Neural cell (in vitro differentiated cells): ENCODE data around the gene PDE4D. TPM values are rescaled to one million over a fixed set of nuclear protein-coding genes. Genes with fewer than 3 reads are reported as not detected.

Experiments used
- H2AFZ ChIP-seq: fragments of 200-600, 300-800 bp; sonication (generic), shearing (Covaris generic); 2 replicates; pipeline ENCODE4 v1.6.0; 2014; ENCODE audit warnings: low read depth, mild to moderate bottlenecking, antibody characterized with exemption, low read length, moderate library complexity
- H3F3A ChIP-seq: fragments of 200-600 bp; shearing (Covaris generic); 2 replicates; pipeline ENCODE4 v1.6.1; 2016; ENCODE audit warnings: mild to moderate bottlenecking, moderate library complexity, mixed read lengths, antibody characterized with exemption, low read length; ENCODE audit not compliant: insufficient read depth, poor library complexity, severe bottlenecking
- H3K27ac ChIP-seq: fragments of 200-600, 300-800 bp; sonication (generic), shearing (Covaris generic); 2 replicates; pipeline ENCODE4 v1.5.1; 2014; ENCODE audit warnings: mild to moderate bottlenecking, low read length, moderate library complexity
- H3K27me3 ChIP-seq: fragments of 300-800, 200-600 bp; sonication (generic), shearing (Covaris generic); 2 replicates; pipeline ENCODE4 v1.6.0; 2014; ENCODE audit warnings: mild to moderate bottlenecking, low read depth, low read length, moderate library complexity; ENCODE audit not compliant: insufficient read depth
- H3K36me3 ChIP-seq: fragments of 300-800, 200-600 bp; sonication (generic), shearing (Covaris generic); 2 replicates; pipeline ENCODE4 v1.5.1; 2014; ENCODE audit warnings: mild to moderate bottlenecking, antibody characterized with exemption, low read length, moderate library complexity; ENCODE audit not compliant: insufficient read depth
- H3K4me2 ChIP-seq: fragments of 300-800, 200-600 bp; sonication (generic), shearing (Covaris generic); 2 replicates; pipeline ENCODE4 v1.6.0; 2014; ENCODE audit warnings: mild to moderate bottlenecking, low read length
- H3K4me3 ChIP-seq: fragments of 300-800, 200-600 bp; sonication (generic), shearing (Covaris generic); 2 replicates; pipeline ENCODE4 v1.5.1; 2014; ENCODE audit warnings: mild to moderate bottlenecking, low read length, moderate library complexity
- H3K79me2 ChIP-seq: fragments of 200-600 bp; shearing (Covaris generic); replicated peaks from 2 replicates; pipeline ENCODE4 v1.6.0; 2014; ENCODE audit warnings: mild to moderate bottlenecking, low read length, moderate library complexity; ENCODE audit not compliant: insufficient read depth
- H3K9ac ChIP-seq: fragments of 300-800, 200-600 bp; sonication (generic), shearing (Covaris generic); 2 replicates; pipeline ENCODE4 v1.6.1; 2016; ENCODE audit warnings: mild to moderate bottlenecking, low read length, mixed read lengths
- H3K9me2 ChIP-seq: fragments of 200-600 bp; shearing (Covaris generic); 2 replicates; pipeline ENCODE4 v1.6.1; 2016; ENCODE audit warnings: mild to moderate bottlenecking, low read length, mixed read lengths; ENCODE audit not compliant: insufficient read depth
- H3K9me3 ChIP-seq: fragments of 200-600, 300-800 bp; sonication (generic), shearing (Covaris generic); 2 replicates; pipeline ENCODE4 v1.6.1; 2016; ENCODE audit warnings: mild to moderate bottlenecking, mixed run types, low read length, moderate library complexity, mixed read lengths
- H4K20me1 ChIP-seq: fragments of 200-600 bp; shearing (Covaris generic); 2 replicates; pipeline ENCODE4 v1.6.1; 2016; ENCODE audit warnings: mild to moderate bottlenecking, mixed run types; ENCODE audit not compliant: insufficient read depth
- EP300 ChIP-seq: fragments of 450-650 bp; conservative IDR thresholded peaks from 2 replicates; pipeline ENCODE4 v1.6.1; 2014; ENCODE audit warnings: antibody characterized with exemption, mild to moderate bottlenecking, moderate library complexity; ENCODE audit not compliant: poor library complexity, severe bottlenecking
- EZH2 ChIP-seq: fragments of 200-600, 300-800 bp; shearing (Covaris generic), sonication (generic); IDR thresholded peaks from 2 replicates; pipeline ENCODE4 v1.6.1; 2014; ENCODE audit warnings: antibody characterized with exemption, low read length, borderline replicate concordance, mild to moderate bottlenecking; ENCODE audit not compliant: insufficient read depth, poor library complexity, severe bottlenecking
- MXI1 ChIP-seq: fragments of 450-650 bp; conservative IDR thresholded peaks from 2 replicates; pipeline ENCODE4 v1.6.1; 2014; ENCODE audit warnings: antibody characterized with exemption, mild to moderate bottlenecking; ENCODE audit not compliant: poor library complexity, severe bottlenecking
- POLR2AphosphoS5 ChIP-seq: IDR thresholded peaks from 2 replicates; pipeline ENCODE4 v1.6.1; 2012
- RAD21 ChIP-seq: fragments of 450-650 bp; conservative IDR thresholded peaks from 2 replicates; pipeline ENCODE4 v1.6.1; 2014; ENCODE audit warnings: antibody characterized with exemption, mild to moderate bottlenecking, moderate library complexity
- SMC3 ChIP-seq: fragments of 450-650 bp; conservative IDR thresholded peaks from 2 replicates; pipeline ENCODE4 v1.6.1; 2014; ENCODE audit warnings: antibody characterized with exemption, mild to moderate bottlenecking, moderate library complexity; ENCODE audit not compliant: poor library complexity
- TAF1 ChIP-seq: IDR thresholded peaks from 2 replicates; pipeline ENCODE4 v1.6.1; 2012; ENCODE audit warnings: low read depth
- polyA plus RNA-seq: library from polyadenylated mRNA; depleted of rRNA; stranded (reverse); fragments of >200 nt; gene quantifications from 2 replicates; pipeline ENCODE4 v1.2.3, GENCODE V29; 2014
- TF ChIP-seq, protein P1 (sequence below): fragments of 450-650 bp; IDR thresholded peaks from 2 replicates; pipeline ENCODE4 v1.5.1; 2014; ENCODE audit warnings: antibody characterized with exemption, mild to moderate bottlenecking, moderate library complexity; ENCODE audit not compliant: poor library complexity, severe bottlenecking
- TF ChIP-seq, protein P2 (sequence below): IDR thresholded peaks from 2 replicates; pipeline ENCODE4 v1.6.1; 2012; ENCODE audit warnings: borderline replicate concordance

The PDE4D gene
- polyA plus RNA-seq, 1 donor from 2014 or later, result 42.8 TPM

GRCh38 chr5:59325070-59325469 lies 568.5 kb downstream of the PDE4D start:
- H3K9me3 ChIP-seq, result no peaks in the 10 kb centered on the region
- no peak overlapping the region for H3K4me2 ChIP-seq
- H2AFZ ChIP-seq, result no peak overlapping the region
- H3F3A ChIP-seq, result no peaks in the 10 kb centered on the region
- H3K9me2 ChIP-seq, result no peaks in the 10 kb centered on the region
- no peaks in the 10 kb centered on the region for H4K20me1 ChIP-seq
- H3K9ac ChIP-seq, result no peak overlapping the region
- no peaks in the 10 kb centered on the region for H3K36me3 ChIP-seq
- TF ChIP-seq, protein P1, sequence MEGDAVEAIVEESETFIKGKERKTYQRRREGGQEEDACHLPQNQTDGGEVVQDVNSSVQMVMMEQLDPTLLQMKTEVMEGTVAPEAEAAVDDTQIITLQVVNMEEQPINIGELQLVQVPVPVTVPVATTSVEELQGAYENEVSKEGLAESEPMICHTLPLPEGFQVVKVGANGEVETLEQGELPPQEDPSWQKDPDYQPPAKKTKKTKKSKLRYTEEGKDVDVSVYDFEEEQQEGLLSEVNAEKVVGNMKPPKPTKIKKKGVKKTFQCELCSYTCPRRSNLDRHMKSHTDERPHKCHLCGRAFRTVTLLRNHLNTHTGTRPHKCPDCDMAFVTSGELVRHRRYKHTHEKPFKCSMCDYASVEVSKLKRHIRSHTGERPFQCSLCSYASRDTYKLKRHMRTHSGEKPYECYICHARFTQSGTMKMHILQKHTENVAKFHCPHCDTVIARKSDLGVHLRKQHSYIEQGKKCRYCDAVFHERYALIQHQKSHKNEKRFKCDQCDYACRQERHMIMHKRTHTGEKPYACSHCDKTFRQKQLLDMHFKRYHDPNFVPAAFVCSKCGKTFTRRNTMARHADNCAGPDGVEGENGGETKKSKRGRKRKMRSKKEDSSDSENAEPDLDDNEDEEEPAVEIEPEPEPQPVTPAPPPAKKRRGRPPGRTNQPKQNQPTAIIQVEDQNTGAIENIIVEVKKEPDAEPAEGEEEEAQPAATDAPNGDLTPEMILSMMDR, result no peak
- TF ChIP-seq MXI1 (no peak), TAF1 (no peak), EP300 (no peak), RAD21 (no peak), POLR2AphosphoS5 (no peak), EZH2 (no peak), SMC3 (no peak)
- TF ChIP-seq, protein P2, sequence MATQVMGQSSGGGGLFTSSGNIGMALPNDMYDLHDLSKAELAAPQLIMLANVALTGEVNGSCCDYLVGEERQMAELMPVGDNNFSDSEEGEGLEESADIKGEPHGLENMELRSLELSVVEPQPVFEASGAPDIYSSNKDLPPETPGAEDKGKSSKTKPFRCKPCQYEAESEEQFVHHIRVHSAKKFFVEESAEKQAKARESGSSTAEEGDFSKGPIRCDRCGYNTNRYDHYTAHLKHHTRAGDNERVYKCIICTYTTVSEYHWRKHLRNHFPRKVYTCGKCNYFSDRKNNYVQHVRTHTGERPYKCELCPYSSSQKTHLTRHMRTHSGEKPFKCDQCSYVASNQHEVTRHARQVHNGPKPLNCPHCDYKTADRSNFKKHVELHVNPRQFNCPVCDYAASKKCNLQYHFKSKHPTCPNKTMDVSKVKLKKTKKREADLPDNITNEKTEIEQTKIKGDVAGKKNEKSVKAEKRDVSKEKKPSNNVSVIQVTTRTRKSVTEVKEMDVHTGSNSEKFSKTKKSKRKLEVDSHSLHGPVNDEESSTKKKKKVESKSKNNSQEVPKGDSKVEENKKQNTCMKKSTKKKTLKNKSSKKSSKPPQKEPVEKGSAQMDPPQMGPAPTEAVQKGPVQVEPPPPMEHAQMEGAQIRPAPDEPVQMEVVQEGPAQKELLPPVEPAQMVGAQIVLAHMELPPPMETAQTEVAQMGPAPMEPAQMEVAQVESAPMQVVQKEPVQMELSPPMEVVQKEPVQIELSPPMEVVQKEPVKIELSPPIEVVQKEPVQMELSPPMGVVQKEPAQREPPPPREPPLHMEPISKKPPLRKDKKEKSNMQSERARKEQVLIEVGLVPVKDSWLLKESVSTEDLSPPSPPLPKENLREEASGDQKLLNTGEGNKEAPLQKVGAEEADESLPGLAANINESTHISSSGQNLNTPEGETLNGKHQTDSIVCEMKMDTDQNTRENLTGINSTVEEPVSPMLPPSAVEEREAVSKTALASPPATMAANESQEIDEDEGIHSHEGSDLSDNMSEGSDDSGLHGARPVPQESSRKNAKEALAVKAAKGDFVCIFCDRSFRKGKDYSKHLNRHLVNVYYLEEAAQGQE, result no peak
- no peaks in the 10 kb centered on the region for H3K79me2 ChIP-seq
- no peak overlapping the region for H3K27ac ChIP-seq
- H3K27me3 ChIP-seq, result no peaks in the 10 kb centered on the region
- H3K4me3 ChIP-seq, result no peak overlapping the region

DNA sequence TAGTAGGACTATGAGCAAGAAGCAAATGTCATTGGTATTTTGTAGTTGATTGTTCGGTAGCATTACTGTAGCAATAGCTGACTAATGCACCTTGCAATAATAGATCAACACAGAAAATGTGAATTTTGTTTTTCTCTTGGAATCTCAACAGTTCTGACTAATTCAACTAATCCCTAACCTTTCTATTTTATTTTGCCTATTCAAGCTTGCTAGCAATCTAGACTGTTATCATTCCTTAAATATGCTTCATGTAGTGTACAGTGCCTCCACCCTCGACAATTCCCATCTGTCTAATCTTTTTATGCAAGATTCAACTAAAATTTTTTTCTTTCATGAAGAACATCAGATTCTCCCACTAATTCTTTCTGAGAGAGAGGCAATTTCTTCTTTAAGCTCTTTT lies 570.6 kb downstream of the PDE4D start:
- Histone ChIP-seq H3K9me3 (no peaks in the 10 kb centered on the region), H4K20me1 (no peaks in the 10 kb centered on the region), H3K4me3 (no peak overlapping the region), H3K27me3 (no peaks in the 10 kb centered on the region), H3K9me2 (no peaks in the 10 kb centered on the region), H3K36me3 (no peaks in the 10 kb centered on the region), H3K27ac (no peak overlapping the region), H3K9ac (no peak overlapping the region), H2AFZ (no peak overlapping the region), H3K4me2 (no peak overlapping the region), H3F3A (no peaks in the 10 kb centered on the region), H3K79me2 (no peaks in the 10 kb centered on the region)
- TF ChIP-seq EZH2 (no peak), RAD21 (no peak), TAF1 (no peak), MXI1 (no peak)
- TF ChIP-seq, protein P2, result no peak
